Limb (tissue), 2 donors: ENCODE data around the gene TLL1.

ENCODE experiments used
- DNase-seq, 2 donors: peaks; one replicate each; pipeline ENCODE4 v3.0.0-alpha.2; 2016; ENCODE audit errors: extremely low spot score in 2 of 2

TLL1 gene

DNA sequence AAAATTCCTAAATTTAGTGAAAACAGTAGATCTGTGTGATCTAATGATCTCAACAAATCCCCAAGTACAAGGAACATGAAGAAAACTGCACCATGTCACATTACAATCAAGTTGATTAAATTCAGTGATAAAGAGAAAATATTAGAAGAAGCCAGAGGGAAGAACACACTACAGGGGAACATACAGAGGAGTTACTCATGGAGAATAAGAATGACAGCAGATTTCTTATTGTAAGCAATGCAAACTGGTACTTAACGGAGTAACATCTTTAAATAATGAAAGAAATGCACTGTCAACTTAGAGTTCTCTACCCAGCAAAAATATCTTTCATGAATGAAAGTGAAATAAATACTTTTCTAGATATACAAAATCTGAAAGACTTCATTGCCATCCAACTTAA lies 21.1 kb downstream of the TLL1 start:
- DNase-seq: no peak

DNA sequence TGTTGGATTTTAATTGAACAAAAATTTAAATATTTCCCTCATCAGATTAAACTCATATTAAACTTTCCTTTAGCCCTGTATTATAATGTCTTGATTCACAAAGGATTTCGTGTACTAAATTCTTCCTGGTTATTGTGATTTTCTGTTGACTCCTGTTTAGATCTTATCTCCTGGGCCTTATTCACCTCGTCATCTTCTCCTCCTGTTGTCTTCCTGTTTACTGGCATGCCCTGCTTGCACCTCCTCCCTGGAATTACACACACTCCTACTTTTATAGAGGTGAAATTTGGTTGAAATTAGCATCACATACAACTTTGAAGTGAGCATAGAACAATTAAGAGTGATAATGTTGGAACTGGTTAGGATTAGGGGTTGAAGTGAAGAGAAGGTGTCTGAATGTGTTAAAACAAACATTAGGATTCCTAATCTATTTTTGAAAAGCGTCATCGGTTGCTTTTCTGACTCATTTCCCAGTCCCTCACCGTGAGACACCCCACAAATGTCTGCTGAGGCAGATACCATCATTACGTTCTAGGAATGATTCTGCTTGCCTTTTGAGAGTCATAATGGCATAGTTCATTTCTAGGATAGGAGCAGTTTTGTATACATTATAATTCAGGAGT lies 32.5 kb downstream of the TLL1 start:
- no peak for DNase-seq

DNA sequence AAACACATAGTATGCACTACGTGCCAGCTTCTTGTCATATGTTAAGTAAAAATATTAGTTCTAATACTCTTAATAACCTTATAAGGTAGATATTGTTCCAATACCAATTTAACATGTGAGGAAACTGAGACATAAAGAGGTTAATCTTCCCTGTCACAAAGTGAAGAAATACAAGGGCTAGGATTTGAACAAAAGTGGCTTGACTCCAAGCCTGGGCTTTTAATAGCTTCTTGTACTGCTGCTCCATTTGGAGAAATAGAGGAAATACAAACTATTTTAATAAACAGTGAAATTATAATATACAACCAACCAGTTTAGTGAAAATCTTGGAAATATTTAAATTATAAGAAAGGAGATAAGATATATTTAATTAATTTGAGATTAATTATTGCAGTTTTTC lies 33.2 kb downstream of the TLL1 start:
- no peak for DNase-seq

DNA sequence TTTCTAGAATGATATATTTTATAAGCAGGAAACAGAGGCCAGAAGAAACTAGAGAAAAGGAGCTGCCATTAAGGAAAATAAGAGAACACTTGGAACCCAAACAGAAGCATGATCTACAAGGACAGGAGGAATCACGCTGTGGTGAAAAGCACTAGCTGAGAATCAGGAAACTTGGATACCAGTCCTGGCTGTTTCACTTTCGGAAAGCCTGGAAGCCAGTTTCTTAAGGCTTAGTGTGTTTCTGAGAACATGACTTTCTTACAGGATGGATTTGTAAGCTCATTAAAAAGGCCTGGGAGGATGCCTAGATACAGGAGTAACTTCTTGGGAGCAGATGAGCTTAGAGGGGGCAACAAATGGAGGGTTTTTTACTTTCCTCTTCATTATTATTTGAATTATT lies 36.9 kb downstream of the TLL1 start:
- DNase-seq: no peak

DNA sequence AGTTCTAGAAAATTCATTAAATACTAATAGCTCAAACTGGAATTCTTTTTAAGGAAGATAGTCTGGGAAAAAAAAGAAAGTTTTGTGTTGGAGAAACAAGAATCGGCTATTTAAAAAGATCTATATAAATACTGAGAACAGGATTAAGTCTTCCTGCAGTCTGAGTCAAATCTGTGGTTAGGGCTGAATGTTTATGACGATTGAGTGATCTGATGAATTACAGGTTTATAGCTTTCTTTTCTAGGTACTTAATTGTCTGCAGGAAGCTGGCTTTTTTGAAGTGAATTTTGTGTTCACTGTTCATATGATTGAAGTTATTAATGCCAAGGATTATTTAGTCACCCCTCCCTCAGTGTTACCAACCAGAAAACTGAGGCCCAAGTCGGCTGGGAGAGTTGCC lies 42.2 kb downstream of the TLL1 start:
- DNase-seq: no peak

DNA sequence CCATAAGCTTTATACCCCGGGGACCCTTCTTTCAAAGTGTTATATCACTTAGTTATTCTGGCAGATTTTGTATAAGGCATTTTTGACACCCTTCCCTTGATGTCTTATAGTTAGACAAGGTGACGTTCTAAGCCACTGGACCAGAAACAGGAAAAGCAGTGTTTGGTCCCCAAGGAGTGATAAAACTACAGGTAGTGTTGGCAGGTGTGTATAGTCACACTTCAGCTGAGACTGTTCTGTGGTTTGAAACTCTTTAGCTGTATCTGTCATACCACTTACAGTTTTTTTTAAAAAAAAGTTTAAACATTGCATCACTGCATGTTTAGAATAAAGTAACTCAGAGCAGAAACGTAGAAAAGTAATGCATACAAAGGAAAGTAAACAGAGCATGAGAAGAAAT lies 48.5 kb downstream of the TLL1 start:
- no peak for DNase-seq

DNA sequence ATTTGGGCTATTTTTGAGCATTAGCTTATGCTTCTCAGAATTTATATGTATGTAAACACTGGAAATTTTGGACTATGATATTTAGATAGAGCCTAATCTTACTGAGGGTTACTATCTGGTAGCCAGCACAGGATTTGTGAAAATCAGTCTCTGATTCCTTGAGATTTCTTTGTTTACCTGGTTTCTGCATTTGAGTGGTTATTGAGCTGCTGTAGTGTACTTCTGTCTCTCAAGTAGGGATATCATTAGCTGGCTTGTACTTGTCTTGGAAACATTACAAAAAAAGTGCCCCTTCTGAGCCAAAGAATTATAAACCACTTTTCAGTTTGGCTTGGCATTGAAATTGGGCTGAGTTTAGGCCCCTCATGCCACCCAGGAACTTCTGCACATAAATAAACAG lies 49.7 kb downstream of the TLL1 start:
- DNase-seq: no peak

DNA sequence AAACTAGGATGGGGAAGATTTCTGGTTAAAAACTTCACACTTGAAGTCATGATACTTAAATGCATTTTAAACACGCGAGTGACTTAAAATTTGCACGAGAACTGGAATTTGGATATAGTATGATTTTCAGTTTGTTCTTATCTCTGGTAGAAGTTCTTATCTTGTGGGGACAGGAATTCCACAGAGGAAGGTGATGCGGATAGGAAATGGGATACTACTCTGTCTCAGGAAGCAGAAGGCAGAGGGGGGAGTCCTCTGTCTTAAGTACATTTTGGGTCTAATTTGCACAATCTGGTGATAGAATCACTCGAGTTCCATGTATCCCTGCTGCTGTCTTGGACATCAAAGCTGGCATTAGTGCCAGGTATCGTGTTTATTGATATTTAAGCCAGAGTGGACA lies 53.3 kb downstream of the TLL1 start:
- no peak for DNase-seq

DNA sequence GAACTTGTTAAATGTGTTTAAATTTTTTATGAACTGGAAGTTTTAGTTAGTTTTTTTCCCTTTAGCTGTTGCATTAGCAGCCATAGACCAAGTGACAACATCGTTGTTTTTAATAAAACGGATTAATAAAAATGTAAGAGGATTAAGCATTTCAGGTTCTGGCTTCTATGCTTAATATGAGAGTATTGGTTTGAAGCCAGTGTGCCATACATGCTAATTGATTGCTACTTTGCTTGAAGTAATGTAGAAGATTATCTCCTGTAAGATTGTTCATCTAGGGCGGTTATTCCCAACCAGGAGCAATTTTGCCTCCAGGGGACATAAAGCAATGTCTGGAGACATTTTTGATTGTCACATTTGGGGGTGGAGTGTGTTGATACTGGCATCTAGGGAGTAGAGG lies 54.3 kb downstream of the TLL1 start:
- no peak for DNase-seq

DNA sequence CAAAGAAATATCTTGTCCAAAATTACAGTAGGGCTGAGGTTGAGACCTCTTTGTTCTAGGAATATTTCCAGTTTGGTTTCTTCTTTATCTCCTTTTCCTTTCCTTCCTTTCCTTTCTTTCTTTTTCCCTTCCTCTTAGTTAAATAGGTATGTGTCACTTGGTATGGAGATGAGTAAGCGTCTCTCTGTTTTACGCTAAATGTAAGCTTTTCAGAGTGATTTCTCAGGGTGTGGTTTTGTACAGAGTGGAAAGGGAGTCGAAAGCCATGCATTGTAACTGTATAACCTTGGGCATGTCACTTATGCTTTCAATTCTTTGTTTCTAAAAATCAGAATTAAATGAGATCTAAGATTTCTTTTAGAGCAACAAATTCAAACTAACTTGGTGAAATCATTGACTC lies 54.8 kb downstream of the TLL1 start:
- DNase-seq: no peak

DNA sequence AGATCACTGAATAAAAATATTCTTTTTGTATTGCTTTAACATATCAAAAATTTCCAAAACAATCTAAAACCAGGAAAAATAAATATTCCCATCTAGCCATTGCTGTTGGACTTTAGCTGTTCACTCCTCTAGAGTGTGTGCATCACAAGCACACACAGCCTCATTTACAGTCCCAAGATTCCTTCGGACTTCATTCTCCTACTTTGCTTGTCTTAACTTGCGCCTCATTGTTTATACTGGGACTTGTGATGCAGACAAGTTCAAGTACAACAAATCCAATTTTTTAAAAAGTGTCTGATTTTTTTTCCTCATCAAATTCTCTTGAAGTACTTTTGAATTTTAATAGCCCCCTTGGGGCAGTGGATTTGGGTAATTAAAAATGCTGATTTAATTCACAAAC lies 55.6 kb downstream of the TLL1 start:
- no peak for DNase-seq

DNA sequence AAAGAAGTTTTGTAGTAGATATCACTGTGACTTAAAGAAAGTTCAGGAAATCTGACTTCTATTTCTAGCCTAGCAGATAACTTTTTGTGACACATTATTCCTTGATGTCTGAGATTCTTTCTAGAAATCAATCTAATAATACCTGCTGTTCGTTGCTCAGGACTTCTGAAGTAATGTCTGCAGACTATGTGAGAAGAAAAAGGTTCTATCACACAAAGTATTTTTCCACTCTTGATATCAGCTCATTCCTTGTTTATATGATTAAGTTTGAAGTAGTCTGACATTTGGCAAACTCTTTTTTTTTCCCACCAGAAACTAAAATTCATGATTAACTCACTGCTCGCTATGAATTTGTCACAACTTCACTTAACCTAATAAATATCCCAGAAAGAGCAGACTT lies 56.6 kb downstream of the TLL1 start:
- no peak for DNase-seq

DNA sequence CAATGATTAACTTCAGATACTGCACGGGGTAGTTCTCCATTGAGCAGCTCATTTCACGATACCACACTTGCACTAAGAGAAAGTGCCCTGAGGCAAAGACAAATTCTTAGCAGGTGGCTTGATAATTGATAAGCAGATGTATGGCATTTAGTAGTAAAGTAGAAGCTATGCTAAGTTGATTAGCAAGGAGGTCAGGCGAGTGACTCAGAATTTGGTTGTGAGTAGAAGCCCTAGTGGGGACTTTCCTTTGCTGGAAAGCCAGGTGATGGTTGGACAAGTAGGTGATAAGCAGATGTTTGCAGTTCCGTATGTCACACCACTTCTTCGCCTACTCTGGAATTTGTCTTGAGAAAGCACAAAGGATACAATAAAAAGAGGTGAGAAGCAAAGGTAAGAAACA lies 58.7 kb downstream of the TLL1 start:
- DNase-seq: no peak

DNA sequence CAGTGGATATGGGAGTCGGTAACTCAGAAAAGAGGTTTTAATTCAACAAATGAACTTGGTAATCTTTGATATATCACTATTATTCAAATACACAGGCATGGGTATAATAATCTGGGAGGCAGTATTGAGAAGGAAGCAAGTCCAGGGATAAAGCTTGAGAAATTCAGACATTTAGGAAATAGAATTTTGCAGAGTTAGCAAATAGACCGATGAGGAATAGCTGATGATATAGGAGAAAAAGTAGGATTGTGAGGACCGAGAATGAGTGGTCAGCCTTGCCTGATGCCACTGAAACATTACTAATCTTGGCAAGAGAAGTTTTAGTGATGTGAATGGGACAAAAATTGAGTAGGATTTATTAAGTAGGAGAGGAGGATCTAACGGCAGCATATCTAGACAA lies 71.9 kb downstream of the TLL1 start:
- no peak for DNase-seq

DNA sequence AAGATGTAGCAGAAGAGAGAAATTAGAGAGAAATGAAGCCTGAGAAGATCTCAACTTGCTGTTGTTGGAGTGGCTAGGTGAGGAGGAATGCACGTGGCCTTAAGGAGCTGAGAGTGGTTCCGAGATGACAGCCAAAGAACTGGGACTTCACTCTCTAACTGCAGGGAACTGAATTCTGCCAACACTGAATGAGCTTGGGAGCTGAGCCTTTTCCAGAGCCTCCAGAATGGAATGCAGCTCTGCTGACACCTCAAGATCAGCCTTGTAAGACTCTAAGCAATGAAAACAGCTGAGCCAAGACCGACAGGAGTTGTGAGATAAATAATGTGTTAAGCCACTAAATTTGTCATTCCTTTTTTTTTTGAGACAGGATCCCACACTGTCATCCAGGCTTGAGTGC lies 73.0 kb downstream of the TLL1 start:
- DNase-seq: no peak

DNA sequence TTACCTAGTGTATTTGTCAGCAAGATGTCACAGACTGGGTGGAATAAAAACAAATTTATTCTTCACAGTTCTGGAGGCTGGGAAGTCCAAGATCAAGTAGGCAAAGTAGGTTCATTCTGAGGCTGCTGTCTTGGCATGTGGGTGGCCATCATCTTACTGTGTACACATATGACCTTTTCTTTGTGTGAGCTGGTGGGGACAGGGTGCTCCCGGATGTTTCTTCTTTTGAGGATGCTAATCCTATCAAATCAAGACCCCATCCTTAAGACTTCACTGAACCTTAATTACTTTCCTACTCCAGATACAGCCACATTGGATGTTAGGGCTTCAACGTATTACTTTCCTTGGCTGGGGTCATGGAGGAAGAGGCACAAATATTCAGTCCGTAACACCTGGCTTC lies 74.0 kb downstream of the TLL1 start:
- no peak for DNase-seq

DNA sequence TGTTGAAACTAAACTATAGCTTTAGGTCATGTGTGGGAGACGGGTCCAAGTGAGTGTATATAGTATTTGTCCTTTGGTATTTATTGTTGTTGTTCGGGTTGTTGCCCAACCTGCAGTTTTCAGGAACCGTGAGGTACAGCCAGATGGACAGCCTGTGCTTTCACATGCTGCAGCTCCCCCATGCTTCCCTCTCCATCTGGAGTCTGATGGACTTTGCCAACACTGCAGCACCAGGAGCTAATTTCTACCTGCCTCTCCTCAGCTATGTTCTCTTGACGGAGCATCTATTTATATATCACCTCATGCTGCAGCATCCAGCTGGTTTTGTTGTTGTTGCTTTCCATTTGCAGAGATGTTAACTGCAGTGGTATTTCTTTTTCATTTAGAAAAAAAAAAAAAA lies 80.1 kb downstream of the TLL1 start:
- DNase-seq: no peak

DNA sequence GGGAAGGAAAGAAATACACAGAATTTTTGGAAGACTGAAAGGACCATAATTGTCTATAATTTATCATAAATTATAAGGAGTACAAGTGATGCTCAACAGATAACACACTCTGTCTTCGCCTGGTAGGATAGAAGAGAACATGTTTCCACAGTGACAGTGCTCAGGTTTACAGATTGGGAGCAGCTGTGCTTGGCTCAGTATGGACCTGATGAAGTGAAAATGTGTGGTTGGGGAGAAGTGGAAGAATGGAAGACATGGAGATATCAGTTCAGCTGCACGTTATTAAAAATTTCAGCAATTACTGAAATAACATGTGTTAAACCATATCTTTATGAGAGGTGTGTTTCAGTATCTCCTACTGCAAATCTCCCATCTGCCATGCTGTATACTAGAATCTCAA lies 90.6 kb downstream of the TLL1 start:
- DNase-seq: no peak

DNA sequence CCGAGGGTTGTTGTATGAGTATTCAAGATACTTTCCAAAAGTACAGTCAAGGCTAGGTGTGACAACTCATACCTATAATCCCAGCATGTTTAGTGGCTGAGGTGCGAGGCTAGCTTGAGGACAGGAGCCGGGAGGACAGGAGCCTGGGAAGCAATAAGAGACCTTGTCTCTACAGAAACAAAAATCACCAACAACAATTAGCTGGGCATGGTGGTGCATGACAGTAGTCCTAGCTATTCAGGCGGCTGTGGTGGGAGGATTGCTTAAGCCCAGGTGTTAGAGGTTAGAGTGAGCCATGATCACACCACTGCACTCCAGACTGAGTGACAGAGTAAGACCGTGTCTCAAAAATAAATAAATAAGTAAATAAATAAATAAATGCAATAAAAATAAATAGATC lies 91.6 kb downstream of the TLL1 start:
- no peak for DNase-seq

DNA sequence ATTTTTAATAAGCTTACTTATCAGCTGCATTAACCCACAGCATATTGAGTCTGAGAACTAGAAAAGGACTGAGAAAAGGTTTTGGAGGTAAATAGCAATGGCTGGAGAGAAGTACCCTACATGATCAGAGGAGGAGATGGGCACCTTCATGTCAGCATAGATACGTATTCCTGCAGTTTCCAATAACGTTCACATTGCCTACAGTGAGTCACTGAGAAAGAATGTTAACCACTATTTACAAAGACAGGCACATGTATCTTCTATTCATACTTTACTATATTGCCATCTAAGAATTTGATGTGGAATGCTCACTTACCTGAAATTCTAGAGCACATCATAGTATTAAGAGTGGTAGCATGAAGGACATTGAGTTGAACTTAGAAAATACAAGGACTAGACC lies 92.5 kb downstream of the TLL1 start:
- no peak for DNase-seq

DNA sequence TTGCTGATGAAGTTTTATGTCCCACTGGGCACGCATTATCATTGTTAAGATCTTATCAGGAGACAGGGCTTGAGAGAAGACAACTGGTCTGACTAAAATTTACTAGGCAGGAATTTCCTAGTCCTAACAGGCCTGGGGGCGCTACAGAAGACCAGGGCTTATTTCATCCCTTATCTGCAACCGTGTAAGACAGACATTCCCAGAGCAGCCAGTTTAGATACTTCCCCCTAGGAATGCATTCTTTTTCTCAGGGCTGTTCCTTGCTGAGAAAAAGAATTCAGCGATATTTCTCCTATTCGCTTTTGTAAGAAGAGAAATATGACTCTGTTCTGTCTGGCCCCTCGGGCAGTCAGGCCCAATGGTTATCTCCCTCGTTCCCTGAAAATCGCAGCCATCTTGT lies 93.8 kb downstream of the TLL1 start:
- DNase-seq: no peak

DNA sequence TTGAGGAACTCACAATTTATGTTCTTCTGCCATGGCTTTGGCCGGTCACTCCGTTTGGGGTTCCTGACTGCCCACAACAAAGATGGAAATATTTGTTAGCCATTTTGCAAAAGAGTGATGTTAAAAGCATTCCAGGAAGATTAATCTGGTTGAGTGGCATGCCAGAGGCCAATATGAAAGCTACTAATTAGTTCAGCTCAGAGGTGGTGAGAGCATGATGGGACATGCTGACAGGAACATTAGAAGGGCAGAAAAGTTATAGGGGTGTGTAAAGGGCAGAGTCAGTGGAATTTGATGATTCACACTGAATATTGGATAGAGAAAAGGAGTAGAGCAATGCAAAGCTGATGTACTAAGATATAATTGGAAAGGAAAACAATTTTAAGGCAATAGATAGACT lies 94.4 kb downstream of the TLL1 start:
- no peak for DNase-seq

DNA sequence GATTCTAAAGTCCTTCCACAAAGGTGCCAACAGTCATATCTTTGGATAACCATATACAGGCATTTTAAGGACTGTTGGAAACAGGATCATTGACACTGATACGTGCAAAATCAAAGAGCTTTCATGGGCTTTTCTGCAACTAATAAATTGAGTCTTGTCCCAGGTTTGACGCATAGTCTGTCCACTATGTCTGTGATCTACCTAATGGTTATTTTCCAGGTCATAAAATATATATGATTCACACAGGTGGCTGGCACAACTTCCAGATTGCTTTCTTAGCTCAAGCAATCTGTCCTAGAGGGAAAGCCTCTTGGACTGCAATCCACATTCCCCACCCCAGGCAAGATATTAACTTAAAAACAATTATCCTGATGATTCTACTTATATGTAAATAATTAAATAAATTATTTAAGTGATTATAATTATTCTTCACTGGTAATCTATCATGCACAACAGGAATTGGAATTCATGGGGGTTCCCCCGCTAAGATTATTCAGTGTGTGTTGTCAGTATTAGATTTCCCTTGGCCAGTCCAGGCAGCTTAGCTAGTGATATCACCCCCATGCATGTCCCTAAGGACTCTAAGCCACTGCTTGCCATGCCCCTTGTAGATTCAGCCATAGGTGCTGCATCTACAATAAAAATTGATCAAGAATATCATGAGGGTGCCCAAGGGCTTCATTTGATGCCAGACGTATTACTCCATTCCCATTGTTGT lies 97.8 kb downstream of the TLL1 start:
- DNase-seq: no peak

DNA sequence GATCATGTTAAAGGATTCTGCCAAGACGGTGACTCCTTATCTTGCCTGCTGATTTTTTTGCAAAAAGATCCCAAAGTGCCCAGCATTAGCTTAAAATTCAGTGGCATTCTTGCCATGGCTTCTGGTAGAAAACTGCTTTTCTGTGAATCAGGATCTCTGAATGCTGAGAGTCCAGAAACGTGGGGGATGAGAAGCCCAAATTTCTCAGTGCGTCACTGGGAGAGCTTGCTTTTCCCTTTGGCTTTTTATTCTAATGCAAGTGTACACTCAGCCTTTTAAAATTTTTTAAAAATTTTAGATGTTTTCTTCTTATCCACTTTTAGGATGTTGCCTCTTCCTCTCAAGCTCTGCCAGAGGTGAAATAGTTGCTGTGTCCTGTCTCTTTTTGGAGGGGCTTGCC lies 98.4 kb downstream of the TLL1 start:
- DNase-seq: no peak
